GM23338 (cell line): ENCODE measurements around the gene CHST15. TPM values are rescaled to one million over a fixed set of nuclear protein-coding genes. Genes with fewer than 3 reads are reported as not detected.

ENCODE experiments used
- ATAC-seq: fragments of 200-7000 bp; cut with Tn5 transposase; 3 replicates; pipeline ENCODE4 v1.9.1; 2020
- DNase-seq: peaks from one replicate; pipeline ENCODE4 v3.0.0-alpha.2; 2015; ENCODE audit warnings: low spot score
- H2AFZ ChIP-seq: fragments of 200-600 bp; sonication (generic); 2 replicates; pipeline ENCODE4 v1.8.0; 2016; ENCODE audit warnings: antibody characterized with exemption, mild to moderate bottlenecking, moderate library complexity
- H3F3A ChIP-seq: fragments of 200-600 bp; sonication (generic); replicated peaks from 2 replicates; pipeline ENCODE4 v1.8.0; 2017; ENCODE audit warnings: antibody characterized with exemption, mixed run types, low read depth
- H3K27ac ChIP-seq: fragments of 200-600 bp; sonication (generic); 2 replicates; pipeline ENCODE4 v1.6.1; 2016; ENCODE audit warnings: low read depth
- H3K27me3 ChIP-seq: fragments of 200-600 bp; sonication (generic); 2 replicates; pipeline ENCODE4 v1.8.0; 2016; ENCODE audit warnings: mild to moderate bottlenecking, mixed run types, moderate library complexity; ENCODE audit not compliant: insufficient read depth
- H3K36me3 ChIP-seq: fragments of 200-600 bp; sonication (generic); 2 replicates; pipeline ENCODE4 v1.8.0; 2016; ENCODE audit warnings: mild to moderate bottlenecking; ENCODE audit not compliant: insufficient read depth
- H3K4me1 ChIP-seq: fragments of 200-600 bp; sonication (generic); 2 replicates; pipeline ENCODE4 v1.8.0; 2016; ENCODE audit warnings: mild to moderate bottlenecking, moderate library complexity; ENCODE audit not compliant: insufficient read depth
- H3K4me2 ChIP-seq: fragments of 200-600 bp; sonication (generic); 2 replicates; pipeline ENCODE4 v1.7.1; 2017; ENCODE audit warnings: mixed run types
- H3K4me3 ChIP-seq: fragments of 200-600 bp; sonication (generic); 2 replicates; pipeline ENCODE4 v1.6.1; 2016; ENCODE audit warnings: mixed run types
- H3K79me2 ChIP-seq: fragments of 200-600 bp; sonication (generic); replicated peaks from 2 replicates; pipeline ENCODE4 v1.8.0; 2017; ENCODE audit warnings: mild to moderate bottlenecking; ENCODE audit not compliant: insufficient read depth
- H3K9me2 ChIP-seq: fragments of 200-600 bp; sonication (generic); 2 replicates; pipeline ENCODE4 v1.8.0; 2017; ENCODE audit not compliant: insufficient read depth
- H4K20me1 ChIP-seq: fragments of 200-600 bp; sonication (generic); replicated peaks from 2 replicates; pipeline ENCODE4 v1.8.0; 2017; ENCODE audit warnings: mild to moderate bottlenecking; ENCODE audit not compliant: insufficient read depth
- H3K27ac Mint-ChIP-seq: 2 replicates; pipeline ENCODE4 v1.8.0; 2020; ENCODE audit warnings: inconsistent platforms, mild to moderate bottlenecking, moderate library complexity, mixed read lengths
- H3K27me3 Mint-ChIP-seq: 3 replicates; pipeline ENCODE4 v1.8.0; 2022; ENCODE audit warnings: low read depth, mild to moderate bottlenecking, moderate library complexity, mixed read lengths, inconsistent platforms; ENCODE audit not compliant: insufficient read depth, poor library complexity
- H3K36me3 Mint-ChIP-seq: 3 replicates; pipeline ENCODE4 v1.8.0; 2021; ENCODE audit warnings: low read depth, mild to moderate bottlenecking, inconsistent platforms, moderate library complexity, mixed read lengths
- H3K4me1 Mint-ChIP-seq: 3 replicates; pipeline ENCODE4 v1.8.0; 2020; ENCODE audit warnings: mild to moderate bottlenecking, inconsistent platforms, mixed read lengths
- H3K4me3 Mint-ChIP-seq: 3 replicates; pipeline ENCODE4 v1.8.0; 2021; ENCODE audit warnings: moderate library complexity, mild to moderate bottlenecking, inconsistent platforms, mixed read lengths
- H3K9me3 Mint-ChIP-seq: 3 replicates; pipeline ENCODE4 v1.8.0; 2020; ENCODE audit warnings: moderate library complexity, mild to moderate bottlenecking, inconsistent platforms, mixed read lengths
- JUNB ChIP-seq: IDR thresholded peaks from one replicate; pipeline ENCODE4 v1.6.1; 2016; ENCODE audit warnings: antibody characterized with exemption; ENCODE audit not compliant: unreplicated experiment
- NANOG ChIP-seq: IDR thresholded peaks from 2 replicates; pipeline ENCODE4 v1.6.1; 2016; ENCODE audit warnings: antibody characterized with exemption, borderline replicate concordance
- polyA plus RNA-seq: library from polyadenylated mRNA; unstranded; fragments of >200 nt; fragmentation: Nextera tagmentation; extraction: Ambion mirVana; gene quantifications from 2 replicates; pipeline ENCODE4 v1.2.1, GENCODE V29; 2016
- total RNA-seq: library from RNA; depleted of rRNA; stranded (reverse); fragments of >200 nt; shearing (Covaris generic); gene quantifications from 2 replicates; pipeline ENCODE4 v1.2.3, GENCODE V29; 2014
- TF ChIP-seq, protein P1 (sequence below): IDR thresholded peaks from one replicate; pipeline ENCODE4 v1.6.1; 2018; ENCODE audit warnings: antibody characterized with exemption; ENCODE audit not compliant: unreplicated experiment
- TF ChIP-seq, protein P2 (sequence below), 2 experiments: fragments of 200-600 bp in 1 of 2; sonication (generic) in 1 of 2; conservative IDR thresholded peaks; 2 replicates each; pipeline versions ENCODE4 v1.5.1 to v1.6.1; 2016 to 2017; ENCODE audit warnings: antibody characterized with exemption in 2 of 2, low read depth in 2 of 2, mild to moderate bottlenecking in 2 of 2, moderate library complexity in 1 of 2

Gene CHST15
- total and polyA plus RNA-seq, 2 experiments from 2014 or later: 2.6 to 11.2 TPM

DNA sequence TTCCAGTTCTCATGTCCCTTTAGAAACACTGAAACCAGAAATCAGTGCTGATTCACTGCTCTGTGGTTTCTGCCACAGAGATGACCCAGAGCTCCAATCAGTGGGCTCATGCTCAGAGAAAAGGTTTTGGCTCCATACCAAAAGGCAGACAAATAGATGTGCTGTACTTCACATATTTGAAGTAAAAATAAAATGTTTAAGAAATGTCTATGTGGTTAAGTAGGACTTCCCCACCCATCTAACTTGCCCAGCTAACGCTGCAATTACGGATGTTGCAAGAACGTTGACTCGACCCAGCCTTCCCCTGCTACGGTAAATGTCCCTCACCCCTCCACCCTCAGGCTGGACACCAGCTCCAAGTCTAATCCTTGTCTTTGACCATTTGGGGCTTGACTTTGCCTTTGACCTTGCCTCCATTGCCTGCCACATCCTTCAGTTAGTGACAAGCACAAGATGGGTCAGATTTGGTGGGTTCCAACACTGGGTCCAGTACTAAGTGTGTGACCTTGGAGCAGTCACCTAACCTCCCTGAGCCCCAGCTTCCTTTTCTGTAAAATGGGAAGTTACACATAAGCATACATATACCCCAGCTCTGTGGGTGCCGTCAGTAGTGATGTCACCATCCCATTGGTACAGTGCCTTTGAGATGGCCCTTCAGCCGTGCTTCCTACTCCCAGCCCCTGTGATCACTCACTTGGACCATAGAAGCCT is 95.8 kb downstream of the CHST15 start:
- no peak for DNase-seq
- Mint-ChIP-seq H3K4me3 (no peak overlapping the region), H3K4me1 (peaks cover 20% of the 10 kb centered on the region), H3K36me3 (no peaks in the 10 kb centered on the region), H3K9me3 (no peaks in the 10 kb centered on the region), H3K27ac (no peak overlapping the region), H3K27me3 (peaks cover 37% of the 10 kb centered on the region)
- H3K4me1 ChIP-seq: peaks cover 8% of the 10 kb centered on the region
- H3K4me3 ChIP-seq: no peak overlapping the region
- no peaks in the 10 kb centered on the region for H3K36me3 ChIP-seq
- no peak overlapping the region for H3K4me2 ChIP-seq
- H3K79me2 ChIP-seq: no peaks in the 10 kb centered on the region
- H3K27me3 ChIP-seq: peaks cover 17% of the 10 kb centered on the region
- ATAC-seq: no peak
- no peak overlapping the region for H3K27ac ChIP-seq
- TF ChIP-seq, protein P1, sequence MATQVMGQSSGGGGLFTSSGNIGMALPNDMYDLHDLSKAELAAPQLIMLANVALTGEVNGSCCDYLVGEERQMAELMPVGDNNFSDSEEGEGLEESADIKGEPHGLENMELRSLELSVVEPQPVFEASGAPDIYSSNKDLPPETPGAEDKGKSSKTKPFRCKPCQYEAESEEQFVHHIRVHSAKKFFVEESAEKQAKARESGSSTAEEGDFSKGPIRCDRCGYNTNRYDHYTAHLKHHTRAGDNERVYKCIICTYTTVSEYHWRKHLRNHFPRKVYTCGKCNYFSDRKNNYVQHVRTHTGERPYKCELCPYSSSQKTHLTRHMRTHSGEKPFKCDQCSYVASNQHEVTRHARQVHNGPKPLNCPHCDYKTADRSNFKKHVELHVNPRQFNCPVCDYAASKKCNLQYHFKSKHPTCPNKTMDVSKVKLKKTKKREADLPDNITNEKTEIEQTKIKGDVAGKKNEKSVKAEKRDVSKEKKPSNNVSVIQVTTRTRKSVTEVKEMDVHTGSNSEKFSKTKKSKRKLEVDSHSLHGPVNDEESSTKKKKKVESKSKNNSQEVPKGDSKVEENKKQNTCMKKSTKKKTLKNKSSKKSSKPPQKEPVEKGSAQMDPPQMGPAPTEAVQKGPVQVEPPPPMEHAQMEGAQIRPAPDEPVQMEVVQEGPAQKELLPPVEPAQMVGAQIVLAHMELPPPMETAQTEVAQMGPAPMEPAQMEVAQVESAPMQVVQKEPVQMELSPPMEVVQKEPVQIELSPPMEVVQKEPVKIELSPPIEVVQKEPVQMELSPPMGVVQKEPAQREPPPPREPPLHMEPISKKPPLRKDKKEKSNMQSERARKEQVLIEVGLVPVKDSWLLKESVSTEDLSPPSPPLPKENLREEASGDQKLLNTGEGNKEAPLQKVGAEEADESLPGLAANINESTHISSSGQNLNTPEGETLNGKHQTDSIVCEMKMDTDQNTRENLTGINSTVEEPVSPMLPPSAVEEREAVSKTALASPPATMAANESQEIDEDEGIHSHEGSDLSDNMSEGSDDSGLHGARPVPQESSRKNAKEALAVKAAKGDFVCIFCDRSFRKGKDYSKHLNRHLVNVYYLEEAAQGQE: no peak
- no peak overlapping the region for H2AFZ ChIP-seq
- no peaks in the 10 kb centered on the region for H3K9me2 ChIP-seq
- no peaks in the 10 kb centered on the region for H3F3A ChIP-seq
- no peaks in the 10 kb centered on the region for H4K20me1 ChIP-seq

DNA sequence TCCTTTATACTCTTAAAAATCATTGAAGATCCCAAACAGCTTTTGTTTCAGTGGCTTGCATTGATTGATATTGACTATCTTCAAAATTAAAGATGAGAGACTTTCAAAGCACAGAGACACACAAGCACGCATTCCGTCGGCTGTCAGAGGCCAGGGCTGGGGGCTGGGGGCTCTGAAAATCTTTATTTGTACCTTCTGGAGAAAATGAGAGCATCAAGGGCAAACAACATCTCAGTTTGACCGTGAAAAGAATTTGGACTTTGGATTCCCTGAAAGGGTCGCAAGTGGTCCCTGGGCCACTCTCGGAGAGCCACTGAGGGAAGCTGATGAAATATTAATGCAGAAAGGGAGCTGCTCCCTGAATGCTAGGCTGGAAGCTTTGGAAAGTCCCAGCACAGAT is 96.4 kb downstream of the CHST15 start:
- H3K27me3 Mint-ChIP-seq: peaks cover 37% of the 10 kb centered on the region
- DNase-seq (no peak), ATAC-seq (no peak)
- Histone ChIP-seq H3K4me3 (no peak overlapping the region), H3K79me2 (no peaks in the 10 kb centered on the region), H3K36me3 (no peaks in the 10 kb centered on the region), H4K20me1 (no peaks in the 10 kb centered on the region), H3K9me2 (no peaks in the 10 kb centered on the region), H3F3A (no peaks in the 10 kb centered on the region), H3K4me2 (no peak overlapping the region), H3K4me1 (peaks cover 8% of the 10 kb centered on the region), H2AFZ (no peak overlapping the region), H3K27ac (no peak overlapping the region), H3K27me3 (peaks cover 23% of the 10 kb centered on the region)
- no peaks in the 10 kb centered on the region for H3K9me3 Mint-ChIP-seq
- no peak overlapping the region for H3K27ac Mint-ChIP-seq
- TF ChIP-seq, protein P2, sequence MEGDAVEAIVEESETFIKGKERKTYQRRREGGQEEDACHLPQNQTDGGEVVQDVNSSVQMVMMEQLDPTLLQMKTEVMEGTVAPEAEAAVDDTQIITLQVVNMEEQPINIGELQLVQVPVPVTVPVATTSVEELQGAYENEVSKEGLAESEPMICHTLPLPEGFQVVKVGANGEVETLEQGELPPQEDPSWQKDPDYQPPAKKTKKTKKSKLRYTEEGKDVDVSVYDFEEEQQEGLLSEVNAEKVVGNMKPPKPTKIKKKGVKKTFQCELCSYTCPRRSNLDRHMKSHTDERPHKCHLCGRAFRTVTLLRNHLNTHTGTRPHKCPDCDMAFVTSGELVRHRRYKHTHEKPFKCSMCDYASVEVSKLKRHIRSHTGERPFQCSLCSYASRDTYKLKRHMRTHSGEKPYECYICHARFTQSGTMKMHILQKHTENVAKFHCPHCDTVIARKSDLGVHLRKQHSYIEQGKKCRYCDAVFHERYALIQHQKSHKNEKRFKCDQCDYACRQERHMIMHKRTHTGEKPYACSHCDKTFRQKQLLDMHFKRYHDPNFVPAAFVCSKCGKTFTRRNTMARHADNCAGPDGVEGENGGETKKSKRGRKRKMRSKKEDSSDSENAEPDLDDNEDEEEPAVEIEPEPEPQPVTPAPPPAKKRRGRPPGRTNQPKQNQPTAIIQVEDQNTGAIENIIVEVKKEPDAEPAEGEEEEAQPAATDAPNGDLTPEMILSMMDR (conservative IDR thresholded peaks at IDR 0.05; ENCODE audit: low read depth in 2 of 2): no peak
- TF ChIP-seq, protein P1: no peak
- TF ChIP-seq JUNB (no peak), NANOG (no peak)
- no peak overlapping the region for H3K4me3 Mint-ChIP-seq
- H3K4me1 Mint-ChIP-seq: peaks cover 21% of the 10 kb centered on the region
- no peaks in the 10 kb centered on the region for H3K36me3 Mint-ChIP-seq
